Melanocyte of skin (primary cell): Measurements from ENCODE around the gene XPNPEP1. TPM values are rescaled to one million over a fixed set of nuclear protein-coding genes. Genes with fewer than 3 reads are reported as not detected.

Source experiments
- small RNA-seq, 2 donors: library from RNA; depleted of rRNA; stranded (forward); fragments of <200 nt; gene quantifications; one replicate each; pipeline ENCODE3, GENCODE V24; 2012
- total RNA-seq, 2 donors: library from RNA; depleted of rRNA; stranded (reverse); fragments of >200 nt; gene quantifications; 2 replicates each; pipeline ENCODE4 v1.2.3, GENCODE V29; 2012

The XPNPEP1 gene
- total RNA-seq, result 100 to 1,000 TPM; 149 to 188 TPM

DNA sequence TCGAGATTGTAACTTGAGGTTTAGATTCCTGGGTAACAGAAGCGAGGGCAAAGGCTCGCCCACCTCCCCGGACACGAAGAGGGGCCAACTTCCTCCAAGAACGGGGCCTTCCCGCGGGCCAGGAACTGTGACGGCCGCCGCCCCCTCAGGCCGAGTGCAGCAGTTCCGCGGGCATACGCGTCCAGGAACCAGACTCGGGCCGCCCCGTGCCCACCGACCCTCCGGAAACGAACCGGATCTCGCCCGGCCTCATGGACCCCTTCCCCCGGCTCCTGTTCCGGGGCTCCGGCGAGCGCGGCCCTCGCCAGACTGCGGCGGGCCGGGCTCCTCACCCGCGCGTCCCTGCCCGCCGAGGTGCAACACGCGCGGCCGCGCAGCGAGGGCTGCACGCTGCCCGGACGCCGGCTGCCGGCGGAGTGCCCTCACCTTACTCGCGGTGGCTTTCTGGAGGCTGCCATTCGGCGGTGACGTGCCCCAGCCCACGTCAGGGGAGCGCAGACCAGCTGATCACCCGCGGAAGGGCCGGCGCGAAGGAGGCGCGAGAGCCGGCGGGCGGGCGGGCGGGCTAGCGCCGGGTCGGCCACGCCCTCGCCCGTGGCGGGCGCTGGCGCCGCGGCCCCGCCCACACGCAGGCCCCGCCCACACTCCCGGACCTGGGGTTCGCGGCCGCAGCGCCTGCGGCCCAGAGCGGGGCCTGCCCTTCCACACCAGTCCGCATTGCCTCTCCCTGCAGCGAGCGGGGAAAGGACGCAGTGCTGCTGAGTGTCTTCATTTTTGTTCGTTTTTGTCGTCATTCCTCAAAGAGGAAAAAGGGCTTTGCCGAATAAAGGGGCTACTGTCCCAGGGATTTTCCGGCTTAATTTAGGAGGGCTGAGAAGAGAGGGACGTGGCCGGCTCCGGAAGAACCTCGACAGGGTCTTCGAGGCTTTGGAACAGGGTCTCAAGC lies at the start of gene XPNPEP1:
Gene XPNPEP1 (minus strand): TSS at position 536 of the 946 bp plus-strand sequence. CDS start 78 bp downstream, at position 458.

Small RNA genes lying within 50 kb of the gene (small RNA-seq; reads per million reads assigned to genes)
- 0.06 to 0.82 reads per million in 2 donors for gene RNU4-5P

Other genes with a start within 250 kb of the XPNPEP1 start
- 100 to 1,000 TPM; 211 to 371 TPM for gene ADD3, start 84.5 kb upstream of the XPNPEP1 start, total RNA-seq